ENCODE data around the gene CRTC3. TPM values are rescaled to one million over a fixed set of nuclear protein-coding genes. Genes with fewer than 3 reads are reported as not detected.

CRTC3 gene
- total RNA-seq, 1 donor from 2014 or later: 21.4 TPM

DNA sequence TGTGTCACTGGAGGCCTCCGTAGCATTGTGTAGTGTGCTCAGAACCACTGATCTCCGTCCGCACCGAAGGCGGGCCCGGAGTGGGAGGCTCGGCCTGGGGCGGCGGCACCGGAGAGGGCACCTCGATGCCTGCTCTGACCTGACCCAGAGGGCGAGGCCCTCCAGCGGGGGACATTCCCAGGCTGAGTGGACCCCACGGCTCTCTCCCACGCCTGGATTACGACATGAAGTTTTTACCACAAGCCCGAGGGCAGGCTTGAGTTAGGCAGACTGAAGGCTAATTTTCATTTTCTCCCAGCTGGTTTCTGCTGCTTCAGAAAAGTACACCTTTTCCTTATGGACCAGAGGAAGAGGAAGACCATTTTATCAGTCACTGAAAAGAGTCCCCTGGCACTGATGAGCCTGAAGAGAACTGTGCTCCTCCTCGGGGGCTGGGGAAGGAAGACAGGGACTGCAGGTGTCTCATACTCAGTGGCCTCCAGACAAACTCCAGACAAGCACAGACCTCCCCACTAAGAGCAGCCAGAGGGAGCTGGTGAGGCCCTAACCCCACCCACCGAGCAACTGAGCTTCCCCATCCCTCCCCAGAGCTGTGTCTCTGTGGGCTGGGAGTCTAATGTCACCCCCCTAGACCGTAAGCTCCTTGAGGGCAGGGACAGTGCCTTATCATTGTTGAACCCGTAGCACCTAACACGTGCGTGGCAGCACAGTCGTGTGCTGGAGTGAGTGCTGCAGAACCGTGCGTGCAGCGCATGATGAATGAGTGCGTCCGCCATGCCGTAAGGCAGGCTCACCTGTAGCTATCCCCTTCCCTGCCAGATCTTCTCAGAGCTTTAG, 113.0 kb downstream of the CRTC3 start:
- Histone ChIP-seq H3K4me3 (ENCODE audit: insufficient read depth, low read depth, low read length) (no peak overlapping the region), H3K36me3 (ENCODE audit: insufficient read depth, low read length) (peaks cover 11% of the 10 kb centered on the region), H3K4me1 (ENCODE audit: insufficient read depth, low read length) (no peaks in the 10 kb centered on the region), H2AFZ (ENCODE audit: low read depth, low read length) (no peak overlapping the region), H3K79me2 (ENCODE audit: insufficient read depth, low read length) (no peaks in the 10 kb centered on the region), H3K4me2 (ENCODE audit: low read length) (no peak overlapping the region), H3K27ac (ENCODE audit: low read depth, low read length) (no peak overlapping the region), H3K27me3 (ENCODE audit: insufficient read depth, low read length) (no peaks in the 10 kb centered on the region), H4K20me1 (ENCODE audit: insufficient read depth, low read length) (no peaks in the 10 kb centered on the region), H3K9me3 (ENCODE audit: insufficient read depth, low read depth, low read length) (no peaks in the 10 kb centered on the region), H3K9ac (ENCODE audit: low read length) (no peak overlapping the region)
- DNase-seq (ENCODE audit: low read depth): no peak
- Mint-ChIP-seq H3K4me1 (ENCODE audit: low read depth, unreplicated experiment) (no peaks in the 10 kb centered on the region), H3K27ac (ENCODE audit: unreplicated experiment) (no peak overlapping the region), H3K27me3 (ENCODE audit: low read depth, unreplicated experiment) (no peaks in the 10 kb centered on the region), H3K4me3 (ENCODE audit: unreplicated experiment) (no peak overlapping the region), H3K9me3 (ENCODE audit: unreplicated experiment) (no peaks in the 10 kb centered on the region), H3K36me3 (ENCODE audit: low read depth, unreplicated experiment) (peaks cover 17% of the 10 kb centered on the region)
- no peak for TF ChIP-seq CTCF (IDR thresholded peaks at IDR 0.05; ENCODE audit: insufficient read depth, low read depth, low read length)
- no peak for TF ChIP-seq EZH2 (IDR thresholded peaks at IDR 0.05; ENCODE audit: insufficient read depth, low read length)
- no peak for FAIRE-seq

DNA sequence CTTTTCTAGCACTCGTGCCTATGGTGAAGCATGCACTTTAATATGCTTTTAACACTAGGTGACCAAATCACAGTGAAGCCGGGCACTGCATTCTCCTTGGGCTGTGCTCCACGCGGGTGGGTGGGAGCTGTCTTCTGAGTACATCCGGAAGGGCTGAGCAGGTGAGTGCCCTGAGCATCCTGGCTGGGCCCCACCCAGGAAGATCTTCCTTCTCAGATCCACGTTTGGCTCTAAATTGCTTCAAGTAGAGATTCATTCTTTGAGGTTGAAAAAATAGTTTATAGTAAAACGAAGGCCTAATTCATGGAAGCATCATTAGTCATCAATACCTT, 113.5 kb downstream of the CRTC3 start:
- no peak overlapping the region for H3K27ac ChIP-seq (ENCODE audit: low read depth, low read length)
- no peak overlapping the region for H3K9ac ChIP-seq (ENCODE audit: low read length)
- H3K36me3 Mint-ChIP-seq (ENCODE audit: low read depth, unreplicated experiment): peaks cover 14% of the 10 kb centered on the region
- no peak overlapping the region for H3K4me3 ChIP-seq (ENCODE audit: insufficient read depth, low read depth, low read length)
- no peaks in the 10 kb centered on the region for H3K27me3 ChIP-seq (ENCODE audit: insufficient read depth, low read length)
- peaks cover 2% of the 10 kb centered on the region for H3K4me1 ChIP-seq (ENCODE audit: insufficient read depth, low read length)
- H3K4me2 ChIP-seq (ENCODE audit: low read length): no peak overlapping the region
- no peak overlapping the region for H3K4me3 Mint-ChIP-seq (ENCODE audit: unreplicated experiment)
- DNase-seq (ENCODE audit: low read depth) (no peak), FAIRE-seq (no peak)
- no peaks in the 10 kb centered on the region for H4K20me1 ChIP-seq (ENCODE audit: insufficient read depth, low read length)
- H3K36me3 ChIP-seq (ENCODE audit: insufficient read depth, low read length): peaks cover 10% of the 10 kb centered on the region
- no peaks in the 10 kb centered on the region for H3K9me3 Mint-ChIP-seq (ENCODE audit: unreplicated experiment)
- H3K79me2 ChIP-seq (ENCODE audit: insufficient read depth, low read length): no peaks in the 10 kb centered on the region
- no peaks in the 10 kb centered on the region for H3K27me3 Mint-ChIP-seq (ENCODE audit: low read depth, unreplicated experiment)
- no peaks in the 10 kb centered on the region for H3K9me3 ChIP-seq (ENCODE audit: insufficient read depth, low read depth, low read length)
- peaks cover 2% of the 10 kb centered on the region for H3K4me1 Mint-ChIP-seq (ENCODE audit: low read depth, unreplicated experiment)
- no peak for TF ChIP-seq EZH2 (IDR thresholded peaks at IDR 0.05; ENCODE audit: insufficient read depth, low read length)
- no peak for TF ChIP-seq CTCF (IDR thresholded peaks at IDR 0.05; ENCODE audit: insufficient read depth, low read depth, low read length)
- no peak overlapping the region for H2AFZ ChIP-seq (ENCODE audit: low read depth, low read length)
- no peak overlapping the region for H3K27ac Mint-ChIP-seq (ENCODE audit: unreplicated experiment)

- no peak for DNase-seq (ENCODE audit: low read depth)
- Histone ChIP-seq H3K4me2 (ENCODE audit: low read length) (no peak overlapping the region), H3K36me3 (ENCODE audit: insufficient read depth, low read length) (peaks cover 7% of the 10 kb centered on the region), H3K4me3 (ENCODE audit: insufficient read depth, low read depth, low read length) (no peak overlapping the region), H4K20me1 (ENCODE audit: insufficient read depth, low read length) (no peaks in the 10 kb centered on the region), H3K27ac (ENCODE audit: low read depth, low read length) (no peak overlapping the region), H3K27me3 (ENCODE audit: insufficient read depth, low read length) (no peaks in the 10 kb centered on the region), H3K9me3 (ENCODE audit: insufficient read depth, low read depth, low read length) (no peaks in the 10 kb centered on the region), H2AFZ (ENCODE audit: low read depth, low read length) (no peak overlapping the region), H3K9ac (ENCODE audit: low read length) (no peak overlapping the region), H3K79me2 (ENCODE audit: insufficient read depth, low read length) (no peaks in the 10 kb centered on the region), H3K4me1 (ENCODE audit: insufficient read depth, low read length) (peaks cover 10% of the 10 kb centered on the region)
- Mint-ChIP-seq H3K27ac (ENCODE audit: unreplicated experiment) (no peak overlapping the region), H3K4me1 (ENCODE audit: low read depth, unreplicated experiment) (peaks cover 4% of the 10 kb centered on the region), H3K27me3 (ENCODE audit: low read depth, unreplicated experiment) (no peaks in the 10 kb centered on the region), H3K36me3 (ENCODE audit: low read depth, unreplicated experiment) (peaks cover 14% of the 10 kb centered on the region), H3K4me3 (ENCODE audit: unreplicated experiment) (no peak overlapping the region), H3K9me3 (ENCODE audit: unreplicated experiment) (no peaks in the 10 kb centered on the region)
- no peak for TF ChIP-seq EZH2 (IDR thresholded peaks at IDR 0.05; ENCODE audit: insufficient read depth, low read length)
- no peak for TF ChIP-seq CTCF (IDR thresholded peaks at IDR 0.05; ENCODE audit: insufficient read depth, low read depth, low read length)
- FAIRE-seq: no peak
These were observed 114.8 kb downstream of the CRTC3 start for GRCh38 chr15:90644526-90644925.
